GM12865 (cell line): Measurements from ENCODE around the gene SH3TC1.

ENCODE experiments used
- DNase-seq: peaks from one replicate; pipeline ENCODE4 v3.0.0; 2010; ENCODE audit warnings: low read depth
- H3K4me3 ChIP-seq: 2 replicates; pipeline ENCODE4 v1.5.1; 2011; ENCODE audit warnings: mild to moderate bottlenecking, low read depth, low read length, control low read depth
- TF ChIP-seq, protein P1 (sequence below): IDR thresholded peaks from 2 replicates; pipeline ENCODE4 v1.5.1; 2011; ENCODE audit warnings: low read length, control low read depth, low read depth, inconsistent platforms; ENCODE audit not compliant: insufficient read depth; ENCODE audit errors: missing control alignments

The SH3TC1 gene

DNA sequence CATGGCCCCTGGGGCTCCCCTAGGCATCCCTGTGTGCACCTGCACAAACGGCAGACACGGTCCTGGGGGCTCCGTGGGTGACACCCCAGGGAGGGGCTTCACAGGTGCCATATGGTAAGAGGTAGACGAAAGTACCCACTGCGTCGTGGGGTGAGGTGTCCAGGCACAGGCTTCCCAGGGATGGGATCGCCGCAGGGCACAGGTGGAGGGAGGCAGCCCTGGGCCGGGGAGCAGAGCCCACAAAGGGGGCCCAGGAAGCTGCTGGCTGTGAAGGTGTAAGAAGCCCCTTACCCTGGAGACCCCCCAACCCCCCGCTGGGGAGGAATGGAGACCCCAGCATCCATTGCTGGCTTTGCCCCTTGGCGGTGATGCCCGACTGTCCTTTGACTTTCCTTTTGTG, 10.9 kb downstream of the SH3TC1 start:
- DNase-seq: no peak
- no peak overlapping the region for H3K4me3 ChIP-seq
- TF ChIP-seq, protein P1, sequence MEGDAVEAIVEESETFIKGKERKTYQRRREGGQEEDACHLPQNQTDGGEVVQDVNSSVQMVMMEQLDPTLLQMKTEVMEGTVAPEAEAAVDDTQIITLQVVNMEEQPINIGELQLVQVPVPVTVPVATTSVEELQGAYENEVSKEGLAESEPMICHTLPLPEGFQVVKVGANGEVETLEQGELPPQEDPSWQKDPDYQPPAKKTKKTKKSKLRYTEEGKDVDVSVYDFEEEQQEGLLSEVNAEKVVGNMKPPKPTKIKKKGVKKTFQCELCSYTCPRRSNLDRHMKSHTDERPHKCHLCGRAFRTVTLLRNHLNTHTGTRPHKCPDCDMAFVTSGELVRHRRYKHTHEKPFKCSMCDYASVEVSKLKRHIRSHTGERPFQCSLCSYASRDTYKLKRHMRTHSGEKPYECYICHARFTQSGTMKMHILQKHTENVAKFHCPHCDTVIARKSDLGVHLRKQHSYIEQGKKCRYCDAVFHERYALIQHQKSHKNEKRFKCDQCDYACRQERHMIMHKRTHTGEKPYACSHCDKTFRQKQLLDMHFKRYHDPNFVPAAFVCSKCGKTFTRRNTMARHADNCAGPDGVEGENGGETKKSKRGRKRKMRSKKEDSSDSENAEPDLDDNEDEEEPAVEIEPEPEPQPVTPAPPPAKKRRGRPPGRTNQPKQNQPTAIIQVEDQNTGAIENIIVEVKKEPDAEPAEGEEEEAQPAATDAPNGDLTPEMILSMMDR: no peak

DNA sequence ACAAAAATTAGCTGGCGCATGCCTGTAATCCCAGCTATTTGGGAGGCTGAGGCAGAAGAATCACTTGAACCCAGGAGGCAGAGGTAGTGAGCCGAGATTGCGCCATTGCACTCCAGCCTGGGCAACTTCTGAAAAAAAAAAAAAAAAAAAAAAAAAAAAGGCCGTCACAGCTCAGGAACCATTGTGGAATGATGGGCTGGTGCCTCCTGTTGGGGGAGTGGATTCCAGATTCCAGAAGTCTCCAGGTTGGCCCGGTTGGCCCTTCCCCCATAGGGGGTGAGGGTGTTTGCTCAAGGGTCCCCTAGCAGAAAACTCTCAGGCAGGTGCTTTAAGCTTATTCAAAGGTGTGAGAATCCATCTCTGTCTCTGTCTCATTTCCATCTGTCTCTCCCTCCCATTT, 11.5 kb downstream of the SH3TC1 start:
- no peak overlapping the region for H3K4me3 ChIP-seq
- TF ChIP-seq, protein P1: no peak
- no peak for DNase-seq

DNA sequence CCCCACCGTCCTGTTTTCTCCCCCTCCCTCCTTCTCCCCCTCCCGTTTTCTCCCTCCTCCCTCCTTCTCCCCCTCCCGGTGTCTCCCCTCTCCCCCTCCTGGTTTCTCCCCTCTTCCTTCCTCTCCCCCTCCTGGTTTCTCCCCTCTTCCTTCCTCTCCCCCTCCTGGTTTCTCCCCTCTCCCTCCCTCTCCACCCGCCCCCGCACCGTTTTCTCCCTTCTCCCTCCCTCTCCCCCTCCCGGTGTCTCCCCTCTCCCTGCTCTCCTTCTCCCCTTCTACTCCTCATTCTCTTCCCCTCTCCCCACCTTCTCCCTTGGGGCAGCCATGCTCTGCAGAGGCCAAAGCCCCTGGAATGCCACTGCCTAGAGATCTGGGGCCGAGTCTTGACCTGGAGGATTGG, 12.2 kb downstream of the SH3TC1 start:
- H3K4me3 ChIP-seq: no peak overlapping the region
- no peak for DNase-seq
- TF ChIP-seq, protein P1: no peak

DNA sequence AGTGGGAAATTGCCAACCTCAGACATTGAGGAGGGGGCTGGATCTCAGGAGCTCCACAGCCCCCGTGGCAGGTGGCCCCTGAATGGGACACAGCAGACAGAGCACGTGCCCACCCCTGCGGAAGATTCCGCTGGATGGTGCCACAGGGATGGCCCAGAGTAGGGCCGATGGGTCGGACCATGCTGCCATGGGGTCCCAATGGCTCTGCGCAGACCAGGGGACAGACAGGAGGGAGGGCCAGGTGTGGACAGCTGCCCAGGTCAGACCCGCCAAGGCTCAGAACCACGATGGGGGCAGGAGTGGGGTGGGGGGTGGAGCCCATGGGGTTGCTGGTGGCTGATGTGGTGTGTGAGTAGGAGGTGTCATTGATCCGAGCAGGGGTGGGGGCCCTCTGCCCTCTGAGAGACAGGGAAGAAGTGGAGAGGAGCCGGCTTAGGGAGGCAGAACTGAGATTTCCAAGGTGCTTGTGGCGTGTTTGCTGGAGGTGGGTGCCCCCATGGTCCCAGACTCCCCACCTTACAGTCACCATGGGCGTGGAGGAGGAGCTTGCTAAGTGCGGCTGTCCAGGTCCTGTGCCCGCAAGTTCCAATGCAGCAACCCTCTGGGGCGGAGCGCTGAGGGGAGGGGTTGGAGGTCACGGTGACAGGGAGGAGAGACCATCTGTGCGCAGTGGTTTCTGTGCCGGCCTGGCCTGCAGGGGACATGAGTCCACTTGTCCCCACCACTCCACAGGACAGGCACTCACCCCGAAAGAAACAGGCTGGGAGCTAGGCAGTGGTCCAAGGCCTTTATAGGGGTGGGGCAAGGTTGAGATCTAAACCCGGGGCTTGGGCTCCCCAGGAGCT, 12.9 kb downstream of the SH3TC1 start:
- no peak for DNase-seq
- TF ChIP-seq, protein P1: no peak

DNA sequence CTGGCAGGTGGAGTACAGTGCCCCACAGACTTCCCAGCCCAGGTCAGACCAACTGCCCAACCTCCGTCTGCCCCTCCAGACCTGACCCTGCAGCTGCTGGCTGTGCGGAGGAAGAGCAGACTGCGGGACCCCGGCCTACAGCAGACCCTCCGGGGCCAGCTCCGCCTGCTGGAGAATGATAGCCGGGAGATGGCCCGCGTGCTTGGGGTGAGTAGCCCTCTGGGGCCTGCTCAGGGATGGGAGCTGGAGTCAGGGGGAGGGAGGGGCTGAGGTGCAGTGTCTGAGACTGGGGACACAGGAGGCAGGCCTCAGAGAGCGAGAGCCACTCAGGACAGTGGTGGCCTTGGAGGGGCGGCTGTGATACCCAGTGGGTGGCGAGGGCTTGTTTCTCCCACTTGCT, 13.5 kb downstream of the SH3TC1 start:
- no peak overlapping the region for H3K4me3 ChIP-seq
- TF ChIP-seq, protein P1: no peak
- DNase-seq: no peak

More for the DNA sequence above, 12.9 kb downstream of the SH3TC1 start:
- H3K4me3 ChIP-seq: no peak overlapping the region

DNA sequence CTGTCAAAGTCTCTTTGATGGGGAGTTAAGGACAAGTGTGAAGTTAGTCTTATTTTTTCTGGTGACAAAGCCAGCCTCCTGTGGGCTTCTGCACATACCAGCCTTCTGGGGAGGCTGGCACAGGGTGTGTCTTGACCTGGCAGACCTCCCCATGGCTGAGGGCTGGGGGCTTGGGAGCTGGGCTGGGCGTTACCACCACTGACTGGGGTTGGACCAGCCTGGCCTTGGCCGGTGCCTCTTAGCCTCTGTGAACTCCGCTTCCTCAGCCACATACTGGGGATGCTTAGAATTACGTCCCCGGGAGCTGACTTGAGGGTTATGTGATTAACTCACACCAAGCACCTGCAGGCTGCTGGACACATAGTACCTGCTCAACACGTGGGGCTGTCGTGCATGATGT, 14.0 kb downstream of the SH3TC1 start:
- DNase-seq: no peak
- no peak overlapping the region for H3K4me3 ChIP-seq
- TF ChIP-seq, protein P1: no peak

DNA sequence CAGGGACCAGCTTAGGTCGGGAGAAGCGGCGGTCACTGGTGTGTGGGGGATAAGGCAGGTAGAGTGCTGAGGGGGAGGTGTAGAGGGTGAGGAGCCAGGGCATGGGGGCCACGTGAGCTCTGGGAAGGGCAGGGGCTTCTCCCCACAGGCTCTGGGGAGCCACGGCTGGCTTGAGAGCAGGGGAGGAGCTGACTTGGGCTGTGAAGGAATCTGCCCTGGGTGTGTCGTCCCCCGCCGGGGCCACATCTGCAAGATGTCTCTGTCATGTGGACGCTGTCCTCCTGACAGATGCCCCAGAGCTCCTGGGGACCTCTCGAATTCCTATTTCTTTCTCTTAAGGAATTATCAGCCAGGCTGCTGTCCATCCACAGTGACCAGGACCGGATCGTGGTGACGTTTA, 15.0 kb downstream of the SH3TC1 start:
- no peak overlapping the region for H3K4me3 ChIP-seq
- DNase-seq: no peak
- TF ChIP-seq, protein P1: no peak
